Measurements from ENCODE around the gene AKR1B1. TPM values are rescaled to one million over a fixed set of nuclear protein-coding genes. Genes with fewer than 3 reads are reported as not detected.

Gene AKR1B1
- total RNA-seq, 1 experiment from 2014 or later: 166 TPM

DNA sequence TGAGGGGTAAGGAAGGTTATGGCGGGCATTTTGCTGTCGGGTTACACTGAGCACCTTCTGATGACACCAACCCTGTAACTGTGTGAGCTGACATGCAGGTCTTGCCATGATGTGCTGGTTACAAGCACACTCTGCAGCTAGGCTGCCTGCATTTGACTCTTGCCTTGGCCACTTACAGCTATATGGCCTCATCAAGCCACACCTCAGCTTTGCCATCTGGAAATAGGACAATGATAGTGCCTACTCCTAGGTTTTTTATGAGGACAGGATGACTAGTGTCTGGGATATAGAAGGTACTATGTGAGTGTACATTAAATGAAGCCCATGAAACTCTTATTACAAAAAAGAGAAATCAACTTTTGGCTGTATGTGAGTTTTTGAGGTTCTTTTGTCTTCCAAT is 58.0 kb downstream of the AKR1B1 start:
- no peak overlapping the region for H4K91ac ChIP-seq (ENCODE audit: insufficient read length, low read depth, low read length)
- no peak overlapping the region for H3K4me3 Mint-ChIP-seq
- H4K8ac ChIP-seq (replicated peaks; ENCODE audit: insufficient read length, low read depth, low read length): no peak overlapping the region
- H3K56ac ChIP-seq (ENCODE audit: insufficient read length, low read depth, low read length): no peak overlapping the region
- no peaks in the 10 kb centered on the region for H3K27me3 ChIP-seq (ENCODE audit: insufficient read depth, low read length)
- no peaks in the 10 kb centered on the region; the same call in 1 of the 2 replicates for H3K79me2 ChIP-seq (ENCODE audit: insufficient read depth, low read length)
- H3K27me3 Mint-ChIP-seq (ENCODE audit: low read depth): peaks cover 6% of the 10 kb centered on the region
- H3K36me3 Mint-ChIP-seq (ENCODE audit: insufficient read depth in 1 of 3, low read depth in 3 of 3): no peaks in the 10 kb centered on the region; a peak in 1 of 7 replicates
- H2AK5ac ChIP-seq (ENCODE audit: insufficient read length, low read length): no peak overlapping the region
- no peaks in the 10 kb centered on the region for H4K20me1 ChIP-seq (ENCODE audit: control insufficient read depth, insufficient read depth, insufficient read length)
- TF ChIP-seq, protein P1, sequence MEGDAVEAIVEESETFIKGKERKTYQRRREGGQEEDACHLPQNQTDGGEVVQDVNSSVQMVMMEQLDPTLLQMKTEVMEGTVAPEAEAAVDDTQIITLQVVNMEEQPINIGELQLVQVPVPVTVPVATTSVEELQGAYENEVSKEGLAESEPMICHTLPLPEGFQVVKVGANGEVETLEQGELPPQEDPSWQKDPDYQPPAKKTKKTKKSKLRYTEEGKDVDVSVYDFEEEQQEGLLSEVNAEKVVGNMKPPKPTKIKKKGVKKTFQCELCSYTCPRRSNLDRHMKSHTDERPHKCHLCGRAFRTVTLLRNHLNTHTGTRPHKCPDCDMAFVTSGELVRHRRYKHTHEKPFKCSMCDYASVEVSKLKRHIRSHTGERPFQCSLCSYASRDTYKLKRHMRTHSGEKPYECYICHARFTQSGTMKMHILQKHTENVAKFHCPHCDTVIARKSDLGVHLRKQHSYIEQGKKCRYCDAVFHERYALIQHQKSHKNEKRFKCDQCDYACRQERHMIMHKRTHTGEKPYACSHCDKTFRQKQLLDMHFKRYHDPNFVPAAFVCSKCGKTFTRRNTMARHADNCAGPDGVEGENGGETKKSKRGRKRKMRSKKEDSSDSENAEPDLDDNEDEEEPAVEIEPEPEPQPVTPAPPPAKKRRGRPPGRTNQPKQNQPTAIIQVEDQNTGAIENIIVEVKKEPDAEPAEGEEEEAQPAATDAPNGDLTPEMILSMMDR (conservative IDR thresholded peaks at IDR 0.05): no peak
- H3K4me1 Mint-ChIP-seq: no peaks in the 10 kb centered on the region
- H3K4me1 ChIP-seq (ENCODE audit: insufficient read depth, low read length): no peaks in the 10 kb centered on the region
- H2AFZ ChIP-seq (ENCODE audit: low read length): no peak overlapping the region
- H3K27ac Mint-ChIP-seq: no peak overlapping the region
- no peaks in the 10 kb centered on the region for H3K23me2 ChIP-seq (ENCODE audit: insufficient read length, low read depth, low read length, poor library complexity, severe bottlenecking)
- no peak overlapping the region for H3K9ac ChIP-seq (ENCODE audit: extremely low read depth, insufficient read length, low read length)
- no peaks in the 10 kb centered on the region for H3K79me1 ChIP-seq (ENCODE audit: insufficient read depth, low read depth, low read length, poor library complexity, severe bottlenecking)
- no peaks in the 10 kb centered on the region; a peak in 2 of 5 replicates for H3K9me3 Mint-ChIP-seq
- H3K27ac ChIP-seq (ENCODE audit: insufficient read length, low read depth, low read length): no peak overlapping the region
- H4K5ac ChIP-seq (ENCODE audit: insufficient read length, low read depth, low read length): no peak overlapping the region
- H2BK20ac ChIP-seq (ENCODE audit: low read depth, low read length, poor library complexity, severe bottlenecking): no peak overlapping the region
- H2BK5ac ChIP-seq (ENCODE audit: insufficient read length, low read length): no peak overlapping the region
- H3T11ph ChIP-seq (ENCODE audit: low read length): no peak overlapping the region
- H3K14ac ChIP-seq (ENCODE audit: insufficient read depth, low read length): no peak overlapping the region
- no peak overlapping the region for H3K23ac ChIP-seq (ENCODE audit: insufficient read length, low read depth, low read length)
- no peak for DNase-seq
- H3K4ac ChIP-seq (ENCODE audit: low read depth, low read length): no peak overlapping the region
- H2BK12ac ChIP-seq (ENCODE audit: insufficient read length, low read depth, low read length): peak overlapping the region; percentile 14
- no peak overlapping the region for H2BK15ac ChIP-seq (ENCODE audit: low read depth, low read length)
- no peaks in the 10 kb centered on the region for H3K9me3 ChIP-seq (ENCODE audit: control insufficient read depth, low read depth, low read length)
- no peak overlapping the region for H2BK120ac ChIP-seq (ENCODE audit: low read depth, low read length, poor library complexity, severe bottlenecking)
- H3K4me2 ChIP-seq (ENCODE audit: insufficient read depth, insufficient read length, low read length): no peak overlapping the region
- H3K18ac ChIP-seq (ENCODE audit: insufficient read length, low read depth, low read length): no peak overlapping the region
- no CpG with 5 or more reads among the region's 2 CpGs for WGBS (ENCODE audit: extremely low coverage, insufficient read length, low lambda C conversion rate)

Measured in H9 (cell line).